NCI-H526 (cell line): ENCODE measurements around the gene EDDM13.
A peak's percentile ranks its signal among the peaks of the same experiment; 100 is the strongest.
"Not testable (repeated sequence)": the region's sequence is repeated elsewhere in the genome, so short reads cannot be mapped to it uniquely, and the experiment has no call there.

ENCODE experiments used
- DNase-seq, 2 experiments: peaks; one replicate each; lab custom pipeline; 2025; lab: John Stamatoyannopoulos, UW

EDDM13 gene

DNA sequence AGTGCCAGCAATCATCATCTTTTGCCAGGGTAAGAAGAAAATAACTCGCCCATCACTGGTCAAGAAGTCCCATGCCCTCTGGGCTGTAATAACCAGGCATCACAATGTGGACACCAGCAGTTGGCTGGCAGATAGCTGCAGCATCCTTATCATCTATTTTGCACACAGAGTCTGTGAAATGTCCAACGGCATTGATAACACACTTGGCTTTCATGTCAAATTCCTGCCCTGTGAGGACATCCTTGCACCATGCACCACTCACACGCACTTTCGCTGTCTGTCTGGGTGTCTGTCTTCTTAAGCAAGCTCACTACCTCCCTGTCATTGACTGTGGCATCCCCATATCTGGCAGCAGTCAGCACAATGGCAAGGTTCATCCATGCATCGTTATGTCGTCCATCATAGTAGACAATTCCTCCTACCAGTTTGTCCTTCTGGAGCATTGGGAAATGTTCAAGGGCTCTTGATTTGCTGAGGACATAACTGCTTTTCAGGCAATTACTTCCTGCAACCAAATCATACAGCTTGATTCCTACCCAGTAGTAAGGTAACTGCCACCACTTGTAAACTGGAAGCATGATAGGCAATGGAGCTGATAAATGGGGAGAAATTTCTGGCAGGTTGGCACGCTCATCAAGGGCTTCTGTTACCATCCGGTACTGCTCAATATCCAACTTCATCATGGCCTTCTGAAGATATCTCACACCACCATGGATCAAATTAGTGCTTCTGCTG lies 48.9 kb downstream of the EDDM13 start:
- no peak for DNase-seq

- no peak for DNase-seq
These were observed 49.5 kb downstream of the EDDM13 start for GRCh38 chr19:56321989-56322440.

DNA sequence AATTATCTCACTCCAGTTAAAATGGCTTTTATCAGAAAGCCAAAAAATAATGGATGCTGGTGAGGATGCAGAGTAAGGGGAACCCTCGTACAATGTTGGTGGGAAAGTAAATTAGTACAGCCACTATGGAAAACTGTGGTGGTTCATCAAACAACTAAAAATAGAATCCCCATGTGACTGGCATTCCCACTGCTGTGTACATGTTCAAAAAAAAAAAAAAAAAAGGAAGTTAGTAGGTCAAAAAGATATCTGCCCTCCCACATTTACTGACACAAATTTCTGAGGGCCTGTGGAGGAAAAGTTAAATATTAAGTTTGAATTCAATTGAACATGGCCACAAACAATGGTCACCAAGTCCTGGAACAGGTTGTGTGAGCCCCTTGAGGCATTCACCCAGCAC lies 51.9 kb downstream of the EDDM13 start:
- no peak for DNase-seq

GRCh38 chr19:56332695-56333094 lies 60.1 kb downstream of the EDDM13 start:
- no peak for DNase-seq

GRCh38 chr19:56333506-56333905 lies 61.0 kb downstream of the EDDM13 start:
- DNase-seq = peak; percentile 17 to 83

DNA sequence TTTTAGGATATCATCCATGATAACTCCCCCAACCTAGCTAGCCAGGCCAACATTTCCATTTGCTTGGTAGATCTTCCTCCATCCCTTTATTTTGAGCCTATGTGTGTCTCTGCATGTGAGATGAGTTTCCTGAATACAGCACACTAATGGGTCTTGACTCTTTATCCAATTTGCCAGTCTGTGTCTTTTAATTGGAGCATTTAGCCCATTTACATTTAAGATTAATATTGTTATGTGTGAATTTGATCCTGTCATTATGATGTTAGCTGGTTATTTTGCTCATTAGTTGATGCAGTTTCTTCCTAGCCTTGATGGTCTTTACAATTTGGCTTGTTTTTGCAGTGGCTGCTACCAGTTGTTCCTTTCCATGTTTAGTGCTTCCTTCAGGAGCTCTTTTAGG lies 62.8 kb downstream of the EDDM13 start:
- DNase-seq = not testable (repeated sequence)

DNA sequence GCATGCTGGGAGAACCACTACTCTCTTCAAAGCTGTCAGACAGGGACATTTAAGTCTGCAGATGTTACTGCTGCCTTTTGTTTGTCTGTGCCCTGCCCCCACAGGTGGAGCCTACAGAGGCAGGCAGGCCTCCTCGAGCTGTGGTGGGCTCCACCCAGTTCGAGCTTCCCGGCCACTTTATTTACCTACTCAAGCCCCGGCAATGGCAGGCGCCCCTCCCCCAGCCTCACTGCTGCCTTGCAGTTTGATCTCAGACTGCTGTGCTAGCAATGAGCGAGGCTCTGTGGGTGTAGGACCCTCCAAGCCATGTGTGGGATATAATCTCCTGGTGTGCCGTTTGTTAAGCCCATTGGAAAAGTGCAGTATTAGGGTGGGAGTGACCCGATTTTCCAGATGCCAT lies 64.5 kb downstream of the EDDM13 start:
- not testable (repeated sequence) for DNase-seq

DNA sequence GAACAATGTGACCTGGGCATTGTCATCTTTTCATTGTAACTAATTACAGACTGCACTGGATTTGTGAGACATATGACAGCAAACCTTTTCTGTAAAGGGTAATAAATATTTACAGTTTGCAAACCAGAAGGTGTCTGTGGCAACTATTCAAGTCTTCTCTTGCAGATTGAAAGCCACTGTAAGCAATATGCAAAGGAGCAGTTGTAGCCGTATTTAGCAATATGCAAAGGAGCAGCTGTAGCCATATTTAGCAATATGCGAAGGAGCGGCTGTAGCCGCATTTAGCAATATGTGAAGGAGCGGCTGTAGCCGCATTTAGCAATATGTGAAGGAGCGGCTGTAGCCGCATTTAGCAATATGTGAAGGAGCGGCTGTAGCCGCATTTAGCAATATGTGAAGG lies 66.5 kb downstream of the EDDM13 start:
- DNase-seq = peak; percentile 83 to 86

DNA sequence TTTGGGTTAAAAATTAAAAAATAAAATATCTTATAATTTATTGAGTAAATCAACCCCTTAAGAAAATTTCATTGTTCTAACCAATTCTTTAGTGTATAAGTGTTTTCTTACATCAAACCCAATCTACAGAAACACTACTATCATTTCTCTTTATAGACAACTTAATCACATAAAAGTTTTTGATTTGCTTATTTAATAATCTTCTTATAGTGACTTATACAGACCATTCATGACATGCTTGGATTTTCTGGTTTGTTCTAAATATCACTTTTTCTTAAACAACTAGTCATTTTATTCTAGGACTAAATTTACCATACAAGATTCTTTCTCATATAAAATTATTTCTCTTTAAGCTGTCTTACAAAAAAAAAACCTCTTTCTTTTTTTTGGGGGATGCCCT lies 69.4 kb downstream of the EDDM13 start:
- DNase-seq = no peak

GRCh38 chr19:56347163-56347778 lies 74.7 kb downstream of the EDDM13 start:
- DNase-seq = no peak

GRCh38 chr19:56348289-56348877 lies 75.8 kb downstream of the EDDM13 start:
- DNase-seq = peak in 1 of 2 experiments; percentile 53

DNA sequence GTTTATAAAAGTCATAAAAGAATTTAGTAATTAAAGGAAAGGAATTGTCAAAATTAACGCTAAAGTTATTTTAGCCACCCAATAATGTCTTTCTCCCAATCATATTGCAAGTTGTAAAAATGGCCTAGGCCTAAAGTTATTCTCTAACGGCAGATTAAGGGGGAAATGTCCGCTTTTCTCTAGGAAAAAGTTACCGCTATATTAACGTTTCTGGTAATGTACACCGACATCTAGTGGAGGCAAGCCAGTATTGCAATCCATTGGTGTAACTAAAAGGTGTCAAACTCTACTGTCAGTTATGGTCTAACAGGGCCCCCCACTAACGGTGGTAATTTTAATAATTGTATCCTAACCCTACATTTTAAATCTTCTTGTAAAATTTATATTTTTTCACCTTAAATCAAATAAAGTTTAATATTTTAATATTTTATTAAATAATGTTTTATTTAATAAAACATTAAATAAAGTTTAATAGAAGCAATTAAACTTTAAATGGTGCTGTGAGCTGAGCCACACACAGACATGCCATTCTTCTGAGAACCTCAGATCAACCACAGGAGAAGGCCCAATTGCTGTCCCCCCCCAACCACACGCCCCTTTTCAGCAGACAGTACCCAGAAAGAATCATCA lies 78.0 kb downstream of the EDDM13 start:
- peak; percentile 36 to 73 for DNase-seq

DNA sequence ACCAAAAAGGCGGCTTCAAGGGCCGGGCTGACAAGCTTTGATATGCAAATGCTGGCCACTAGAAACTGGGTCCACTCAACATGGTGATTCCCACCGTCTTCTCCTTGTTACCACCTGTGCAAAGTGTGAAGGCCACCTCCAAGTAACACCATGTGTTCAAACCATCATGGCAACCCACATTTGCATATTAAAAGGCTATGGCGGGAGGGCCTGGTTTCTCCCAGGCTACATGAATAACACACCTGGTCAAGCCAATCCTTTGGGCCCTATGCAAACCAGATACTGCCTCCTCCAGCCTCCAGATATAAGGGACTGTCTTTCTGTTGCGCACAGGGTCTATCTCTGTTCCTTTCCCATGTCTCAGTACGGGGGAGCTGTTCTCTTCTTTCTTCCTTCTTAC lies 78.7 kb downstream of the EDDM13 start:
- peak in 1 of 2 experiments; percentile 33 for DNase-seq

- no peak for DNase-seq
These were observed 83.0 kb downstream of the EDDM13 start for GRCh38 chr19:56355517-56355916.

- no peak for DNase-seq
These were observed 84.4 kb downstream of the EDDM13 start for GRCh38 chr19:56356944-56357343.
